ENCODE measurements around the gene TRIM74. TPM values are rescaled to one million over a fixed set of nuclear protein-coding genes. Genes with fewer than 3 reads are reported as not detected.
"Not testable (repeated sequence)": the region's sequence is repeated elsewhere in the genome, so short reads cannot be mapped to it uniquely, and the experiment has no call there.

Gene TRIM74
- total RNA-seq, 2 donors from 2014 or later, result 0.78 TPM; not detected in 1

GRCh38 chr7:72911395-72911794 is 57.9 kb downstream of the TRIM74 start:
- not testable (repeated sequence) for H3K27ac Mint-ChIP-seq, ATAC-seq
- peaks cover 12% of the 10 kb centered on the region for H3K36me3 Mint-ChIP-seq

More at GRCh38 chr7:72911395-72911794, 57.9 kb downstream of the TRIM74 start:
- H3K27me3 Mint-ChIP-seq; DNase-seq (ENCODE audit: low spot score); H3K9me3 Mint-ChIP-seq; H3K4me3 Mint-ChIP-seq: not testable (repeated sequence)
- H3K4me1 Mint-ChIP-seq (ENCODE audit: low read depth in 2 of 2), result peaks cover 13 to 24% of the 10 kb centered on the region in 2 donors

Other genes starting within 250 kb of the TRIM74 start
- 10 to 100 TPM in 1 of 2 donors, 1 to 10 TPM in 1; 7.5 to 12.4 TPM for gene TYW1B, start 141.3 kb downstream of the TRIM74 start, total RNA-seq
- 100 to 1,000 TPM in 1 of 2 donors, 10 to 100 TPM in 1; 67.4 to 114 TPM for gene POM121, start 44.4 kb downstream of the TRIM74 start, total RNA-seq
- gene SPDYE8, start 60.3 kb upstream of the TRIM74 start, total RNA-seq, result not detected
- gene SPDYE11, start 88.4 kb upstream of the TRIM74 start, total RNA-seq, result not detected
- not detected for gene SPDYE9, start 116.6 kb upstream of the TRIM74 start, total RNA-seq